VCaP (cell line): Measurements from ENCODE around the gene XRN2.
"Not testable (repeated sequence)": the region's sequence is repeated elsewhere in the genome, so short reads cannot be mapped to it uniquely, and the experiment has no call there.

Source experiments
- H3K27ac ChIP-seq: fragments of 450-650 bp; 2 replicates; pipeline ENCODE4 v1.5.1; 2017
- CTCF ChIP-seq: fragments of 450-650 bp; conservative IDR thresholded peaks from 2 replicates; pipeline ENCODE4 v1.5.1; 2017; ENCODE audit warnings: mild to moderate bottlenecking, moderate library complexity

Gene XRN2

DNA sequence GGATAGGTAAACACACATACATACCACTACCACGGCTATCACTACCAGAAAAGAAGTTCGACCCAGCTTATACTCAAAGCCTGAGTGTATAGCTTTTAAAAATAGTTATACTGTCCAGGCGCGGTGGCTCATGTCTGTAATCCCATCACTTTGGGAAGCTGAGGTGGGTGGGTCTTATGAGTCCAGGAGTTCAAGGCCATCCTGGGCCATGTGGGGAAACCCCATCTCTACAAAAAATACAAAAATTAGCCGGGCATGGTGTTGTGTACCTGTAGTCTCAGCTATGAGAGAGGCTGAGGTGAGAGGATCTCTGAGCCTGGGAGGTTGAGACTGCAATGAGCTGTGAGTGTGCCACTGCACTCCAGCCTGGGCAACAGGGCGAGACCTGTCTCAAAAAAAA, 61.3 kb downstream of the XRN2 start:
- no peak for TF ChIP-seq CTCF
- no peak overlapping the region for H3K27ac ChIP-seq

DNA sequence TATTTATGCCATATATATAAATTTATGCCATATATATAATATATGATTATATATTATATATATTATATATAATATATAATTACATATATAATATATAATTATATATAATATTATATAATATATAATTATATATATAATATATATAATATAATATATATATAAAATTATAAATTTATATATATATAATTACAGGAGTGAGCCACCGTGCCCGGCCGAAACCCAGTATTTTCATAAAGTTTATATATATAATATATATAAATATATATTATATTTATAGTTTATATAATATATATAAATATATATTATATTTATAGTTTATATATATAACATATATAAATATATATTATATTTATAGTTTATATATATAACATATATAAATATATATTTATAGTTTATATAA, 62.6 kb downstream of the XRN2 start:
- TF ChIP-seq CTCF = no peak
- no peak overlapping the region for H3K27ac ChIP-seq

DNA sequence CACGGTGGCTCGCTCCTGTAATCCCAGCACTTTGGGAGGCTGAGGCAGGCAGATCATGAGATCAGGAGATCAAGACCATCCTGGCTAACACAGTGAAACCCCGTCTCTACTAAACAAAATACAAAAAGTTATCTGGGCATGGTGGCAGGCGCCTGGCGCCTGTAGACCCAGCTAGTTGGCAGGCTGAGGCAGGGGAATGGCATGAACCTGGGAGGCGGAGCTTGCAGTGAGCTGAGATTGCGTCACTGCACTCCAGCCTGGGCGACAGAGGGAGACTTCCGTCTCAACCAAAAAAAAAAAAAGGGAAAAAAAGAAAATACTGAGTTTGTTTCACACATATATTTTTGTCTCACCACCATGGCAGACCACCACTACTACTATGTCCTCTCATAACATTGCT, 63.1 kb downstream of the XRN2 start:
- not testable (repeated sequence) for H3K27ac ChIP-seq

DNA sequence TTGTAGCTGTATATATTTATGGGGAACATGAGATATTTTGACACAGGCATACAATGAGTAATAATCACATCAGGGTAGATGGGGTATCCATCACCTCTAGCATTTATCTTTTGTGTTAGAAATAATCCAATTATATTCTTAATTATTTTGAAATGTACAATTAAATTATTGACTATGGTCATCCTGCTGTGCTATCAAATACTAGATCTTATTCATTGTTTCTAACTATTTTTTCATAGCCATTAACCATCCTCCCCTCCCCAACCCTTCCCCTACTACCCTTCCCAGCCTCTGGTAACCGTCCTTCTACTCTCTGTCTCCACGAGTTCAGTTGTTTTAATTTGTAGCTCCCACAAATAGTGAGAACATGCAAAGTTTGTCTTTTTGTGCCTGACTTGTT, 65.7 kb downstream of the XRN2 start:
- H3K27ac ChIP-seq = no peak overlapping the region
- TF ChIP-seq CTCF = no peak

DNA sequence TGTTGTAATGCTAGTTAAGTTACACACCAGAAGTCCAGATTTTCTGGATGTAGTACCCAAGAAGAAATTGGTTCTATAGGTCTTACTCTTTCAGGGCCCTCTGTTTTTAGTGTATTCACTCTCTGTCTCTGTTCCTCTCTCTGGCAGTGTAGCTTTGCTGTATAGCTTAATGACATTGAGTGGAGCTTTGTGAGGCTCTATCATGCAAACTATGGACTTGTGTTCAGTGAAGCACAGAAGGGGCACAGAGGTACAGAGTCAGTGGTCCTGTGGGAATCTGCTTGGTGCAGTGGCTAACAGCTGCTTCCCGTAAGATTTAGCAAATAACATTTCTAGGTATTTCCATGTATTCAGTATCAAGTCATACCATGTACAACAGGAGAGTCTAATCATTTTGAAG, 68.1 kb downstream of the XRN2 start:
- H3K27ac ChIP-seq = no peak overlapping the region

DNA sequence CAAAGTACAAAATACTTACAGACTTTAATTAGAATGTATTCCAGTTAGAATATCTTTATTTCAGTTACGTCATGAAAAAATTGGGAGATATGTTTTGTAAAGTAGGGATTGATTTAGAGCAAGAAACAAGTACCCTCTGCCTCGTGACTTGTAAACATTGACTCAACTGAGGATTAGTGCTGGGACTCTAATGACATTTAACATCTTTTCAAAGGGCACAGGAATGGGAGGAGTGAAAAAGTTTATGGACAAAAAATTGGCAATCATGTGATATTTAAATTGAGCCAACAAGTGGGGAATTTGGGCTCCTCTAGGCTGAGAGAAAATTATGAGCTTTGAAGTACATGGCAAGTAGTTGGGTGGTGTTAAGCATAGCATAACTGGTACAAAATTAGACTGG, 68.9 kb downstream of the XRN2 start:
- no peak for TF ChIP-seq CTCF
- H3K27ac ChIP-seq = no peak overlapping the region

More for the DNA sequence above, 68.1 kb downstream of the XRN2 start:
- no peak for TF ChIP-seq CTCF

GRCh38 chr20:21373436-21373835, 70.3 kb downstream of the XRN2 start:
- H3K27ac ChIP-seq = peak overlapping the region; percentile 24; the same call in 1 of the 2 replicates
- no peak for TF ChIP-seq CTCF

DNA sequence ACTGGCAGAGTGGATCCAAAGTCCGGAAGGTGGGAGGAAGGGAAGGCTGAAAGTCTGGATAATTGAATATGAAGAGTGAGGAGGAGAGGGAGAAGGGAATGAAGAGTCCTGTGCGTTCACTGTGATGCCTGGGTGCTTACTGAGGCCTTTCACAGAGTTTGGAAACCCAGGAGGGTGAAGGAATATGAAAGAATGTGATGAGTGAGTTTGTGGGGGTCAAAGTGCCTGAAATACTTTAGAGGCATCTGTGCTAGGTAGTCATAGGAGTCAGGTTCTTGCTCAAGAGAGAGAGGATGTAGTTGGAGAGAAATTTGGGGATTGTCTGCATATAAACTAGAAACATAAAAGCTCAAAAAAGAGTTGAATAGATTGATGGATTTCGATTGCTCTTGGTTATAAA, 73.5 kb downstream of the XRN2 start:
- TF ChIP-seq CTCF = no peak

More for the DNA sequence above, 73.5 kb downstream of the XRN2 start:
- H3K27ac ChIP-seq = no peak overlapping the region
